GM04504 (cell line): ENCODE data around the gene ARID3A.

Experiments
- DNase-seq: peaks from one replicate; pipeline ENCODE4 v3.0.0-alpha.2; 2012; ENCODE audit warnings: low read depth

Gene ARID3A

GRCh38 chr19:963486-963951, 37.7 kb downstream of the ARID3A start:
- no peak for DNase-seq

GRCh38 chr19:964116-964520, 38.3 kb downstream of the ARID3A start:
- no peak for DNase-seq

GRCh38 chr19:964761-965694, 39.2 kb downstream of the ARID3A start:
- DNase-seq: no peak

GRCh38 chr19:966485-967088, 40.8 kb downstream of the ARID3A start:
- DNase-seq: no peak

GRCh38 chr19:970695-971094, 44.9 kb downstream of the ARID3A start:
- no peak for DNase-seq

GRCh38 chr19:971795-972194, 46.0 kb downstream of the ARID3A start:
- DNase-seq: no peak

- DNase-seq: no peak
Observed at GRCh38 chr19:972281-972680, 46.4 kb downstream of the ARID3A start.

- DNase-seq: no peak
Observed at GRCh38 chr19:973726-974563, 48.1 kb downstream of the ARID3A start.

GRCh38 chr19:974564-975257, 48.9 kb downstream of the ARID3A start:
- no peak for DNase-seq

GRCh38 chr19:976476-976875, 50.6 kb downstream of the ARID3A start:
- no peak for DNase-seq

- no peak for DNase-seq
Observed at GRCh38 chr19:977058-977464, 51.2 kb downstream of the ARID3A start.

GRCh38 chr19:979318-979741, 53.5 kb downstream of the ARID3A start:
- DNase-seq: no peak

GRCh38 chr19:980133-980998, 54.5 kb downstream of the ARID3A start:
- no peak for DNase-seq

- DNase-seq: no peak
Observed at GRCh38 chr19:982567-983170, 56.8 kb downstream of the ARID3A start.

GRCh38 chr19:984165-984967, 58.5 kb downstream of the ARID3A start, which contains the start of gene WDR18:
Gene WDR18 (plus strand): TSS chr19:984345. CDS start chr19:984354, 9 bp downstream.
- peak; percentile 67 for DNase-seq

- DNase-seq: no peak
Observed at GRCh38 chr19:986083-986482, 60.2 kb downstream of the ARID3A start.

- DNase-seq: no peak
Observed at GRCh38 chr19:988081-988480, 62.2 kb downstream of the ARID3A start.

- no peak for DNase-seq
Observed at GRCh38 chr19:988510-988909, 62.7 kb downstream of the ARID3A start.

- no peak for DNase-seq
Observed at GRCh38 chr19:989381-990081, 63.7 kb downstream of the ARID3A start.
